Cardiac fibroblast (primary cell): ENCODE results near the gene FGD3.

Experiments used
- DNase-seq, 2 donors: peaks; one replicate each; pipeline versions ENCODE4 v3.0.0 to v3.0.0-alpha.2; 2010; ENCODE audit warnings: low read depth in 2 of 2
- H3K4me3 ChIP-seq, 2 donors: replicated peaks in 1 of 2; 1 replicate in 1 of 2; 2 replicates in 1 of 2; pipeline ENCODE4 v1.5.1; 2011; ENCODE audit warnings: low read depth in 2 of 2, low read length in 2 of 2, mild to moderate bottlenecking in 2 of 2, moderate library complexity in 1 of 2
- TF ChIP-seq, protein P1 (sequence below): IDR thresholded peaks from one replicate; pipeline ENCODE4 v1.5.1; 2011; ENCODE audit warnings: low read depth, mild to moderate bottlenecking, low read length, inconsistent platforms

FGD3 gene

DNA sequence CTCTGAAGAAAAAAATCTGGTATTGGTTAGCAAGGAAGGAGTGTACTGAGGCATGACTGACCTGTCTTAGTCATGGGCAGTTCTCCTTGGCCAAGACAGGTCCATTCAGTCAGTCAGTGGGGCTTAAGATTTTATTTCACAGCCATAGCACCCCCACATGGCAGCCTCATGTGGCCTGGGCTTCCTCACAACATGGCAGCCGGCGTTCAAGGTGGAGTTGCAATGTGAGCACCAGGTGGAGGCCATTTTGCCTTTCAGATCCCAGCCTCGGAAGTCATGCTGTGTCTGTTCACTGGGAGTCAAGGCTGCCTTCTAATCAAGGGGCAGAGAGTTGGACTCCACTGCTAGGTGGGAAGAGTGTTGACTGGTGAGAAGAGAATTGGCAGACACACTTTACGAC lies 138.4 kb downstream of the FGD3 start:
- TF ChIP-seq, protein P1, sequence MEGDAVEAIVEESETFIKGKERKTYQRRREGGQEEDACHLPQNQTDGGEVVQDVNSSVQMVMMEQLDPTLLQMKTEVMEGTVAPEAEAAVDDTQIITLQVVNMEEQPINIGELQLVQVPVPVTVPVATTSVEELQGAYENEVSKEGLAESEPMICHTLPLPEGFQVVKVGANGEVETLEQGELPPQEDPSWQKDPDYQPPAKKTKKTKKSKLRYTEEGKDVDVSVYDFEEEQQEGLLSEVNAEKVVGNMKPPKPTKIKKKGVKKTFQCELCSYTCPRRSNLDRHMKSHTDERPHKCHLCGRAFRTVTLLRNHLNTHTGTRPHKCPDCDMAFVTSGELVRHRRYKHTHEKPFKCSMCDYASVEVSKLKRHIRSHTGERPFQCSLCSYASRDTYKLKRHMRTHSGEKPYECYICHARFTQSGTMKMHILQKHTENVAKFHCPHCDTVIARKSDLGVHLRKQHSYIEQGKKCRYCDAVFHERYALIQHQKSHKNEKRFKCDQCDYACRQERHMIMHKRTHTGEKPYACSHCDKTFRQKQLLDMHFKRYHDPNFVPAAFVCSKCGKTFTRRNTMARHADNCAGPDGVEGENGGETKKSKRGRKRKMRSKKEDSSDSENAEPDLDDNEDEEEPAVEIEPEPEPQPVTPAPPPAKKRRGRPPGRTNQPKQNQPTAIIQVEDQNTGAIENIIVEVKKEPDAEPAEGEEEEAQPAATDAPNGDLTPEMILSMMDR, result no peak
- no peak for DNase-seq
- no peak overlapping the region for H3K4me3 ChIP-seq
